Endometrium (tissue), 2 donors: ENCODE results near the gene ATRX.
"Not testable (repeated sequence)": the region's sequence is repeated elsewhere in the genome, so short reads cannot be mapped to it uniquely, and the experiment has no call there.

ENCODE experiments used
- FAIRE-seq: peaks from 2 replicates; lab custom pipeline; 2012; peaks lifted over from hg19 to GRCh38; lab: Jason Lieb, UNC
- donor health status: control.
- donor health status: control.

ATRX gene

GRCh38 chrX:77740376-77740905 is 45.6 kb downstream of the ATRX start:
- no peak for FAIRE-seq

- no peak for FAIRE-seq
Observed at GRCh38 chrX:77733342-77733741, 52.7 kb downstream of the ATRX start.

GRCh38 chrX:77731821-77732419 is 54.1 kb downstream of the ATRX start:
- FAIRE-seq = no peak

- FAIRE-seq = not testable (repeated sequence)
Observed at GRCh38 chrX:77726095-77726494, 59.9 kb downstream of the ATRX start.

GRCh38 chrX:77723681-77724080 is 62.3 kb downstream of the ATRX start:
- FAIRE-seq = no peak

GRCh38 chrX:77719388-77719787 is 66.6 kb downstream of the ATRX start:
- no peak for FAIRE-seq

- no peak for FAIRE-seq
Observed at GRCh38 chrX:77704881-77705280, 81.1 kb downstream of the ATRX start.

- FAIRE-seq = no peak
Observed at GRCh38 chrX:77698242-77698641, 87.8 kb downstream of the ATRX start.

- FAIRE-seq = no peak
Observed at GRCh38 chrX:77694491-77694890, 91.5 kb downstream of the ATRX start.

- FAIRE-seq = no peak
Observed at GRCh38 chrX:77693594-77693993, 92.4 kb downstream of the ATRX start.

- FAIRE-seq = no peak
Observed at GRCh38 chrX:77691916-77692315, 94.1 kb downstream of the ATRX start.

- FAIRE-seq = no peak
Observed at GRCh38 chrX:77689376-77689775, 96.6 kb downstream of the ATRX start.

GRCh38 chrX:77685683-77686082 is 100.3 kb downstream of the ATRX start:
- FAIRE-seq = not testable (repeated sequence)

GRCh38 chrX:77679144-77679543 is 106.9 kb downstream of the ATRX start:
- no peak for FAIRE-seq

GRCh38 chrX:77675986-77676385 is 110.0 kb downstream of the ATRX start:
- no peak for FAIRE-seq

GRCh38 chrX:77668391-77669237 is 117.4 kb downstream of the ATRX start:
- FAIRE-seq = no peak

GRCh38 chrX:77658886-77659285 is 127.1 kb downstream of the ATRX start:
- FAIRE-seq = no peak

- no peak for FAIRE-seq
Observed at GRCh38 chrX:77652095-77652494, 133.9 kb downstream of the ATRX start.

GRCh38 chrX:77640702-77641101 is 145.3 kb downstream of the ATRX start:
- no peak for FAIRE-seq

GRCh38 chrX:77639820-77640219 is 146.2 kb downstream of the ATRX start:
- FAIRE-seq = no peak

GRCh38 chrX:77638397-77638796 is 147.6 kb downstream of the ATRX start:
- FAIRE-seq = no peak

- no peak for FAIRE-seq
Observed at GRCh38 chrX:77635373-77635772, 150.6 kb downstream of the ATRX start.

GRCh38 chrX:77628294-77629025 is 157.6 kb downstream of the ATRX start:
- no peak for FAIRE-seq
